ENCODE measurements around the gene ASCC3.
"Not testable (repeated sequence)": the region's sequence is repeated elsewhere in the genome, so short reads cannot be mapped to it uniquely, and the experiment has no call there.

Gene ASCC3

DNA sequence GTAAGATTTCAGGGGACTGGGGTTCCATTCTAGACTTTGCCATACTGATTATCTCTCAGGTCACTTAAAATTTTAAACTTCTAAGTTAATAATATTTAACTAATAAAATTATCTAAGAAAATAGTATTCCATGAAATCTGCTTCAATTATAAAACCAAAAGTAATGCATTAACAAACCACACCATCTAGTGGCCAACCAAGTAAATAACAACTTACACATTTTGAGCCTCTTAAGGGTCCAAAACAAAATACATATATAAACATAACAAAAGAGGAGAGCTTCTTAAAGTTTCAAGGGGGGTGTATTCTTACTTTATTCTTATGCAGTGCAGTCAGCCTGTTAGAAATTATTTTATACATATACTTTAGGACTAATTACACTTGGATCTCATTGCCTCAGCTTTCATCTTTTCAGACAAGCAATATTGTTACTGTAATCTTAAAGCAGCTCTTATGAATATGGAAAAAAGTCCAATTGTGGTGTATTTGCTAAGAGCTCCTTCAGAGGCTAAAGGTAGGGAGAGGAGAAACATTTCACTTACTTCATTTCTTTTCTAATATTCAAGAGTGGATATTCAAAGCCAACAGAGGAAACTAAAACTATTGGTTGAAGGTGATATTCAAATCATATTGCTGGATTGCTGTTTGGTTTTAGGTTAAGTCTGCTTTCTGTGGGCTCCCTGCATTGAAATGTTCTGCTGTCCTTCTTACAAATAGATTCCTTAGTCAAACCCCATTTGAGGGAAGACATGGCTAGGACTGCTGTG, 216.7 kb downstream of the ASCC3 start:
- DNase-seq (ENCODE audit: low read depth) = no peak

DNA sequence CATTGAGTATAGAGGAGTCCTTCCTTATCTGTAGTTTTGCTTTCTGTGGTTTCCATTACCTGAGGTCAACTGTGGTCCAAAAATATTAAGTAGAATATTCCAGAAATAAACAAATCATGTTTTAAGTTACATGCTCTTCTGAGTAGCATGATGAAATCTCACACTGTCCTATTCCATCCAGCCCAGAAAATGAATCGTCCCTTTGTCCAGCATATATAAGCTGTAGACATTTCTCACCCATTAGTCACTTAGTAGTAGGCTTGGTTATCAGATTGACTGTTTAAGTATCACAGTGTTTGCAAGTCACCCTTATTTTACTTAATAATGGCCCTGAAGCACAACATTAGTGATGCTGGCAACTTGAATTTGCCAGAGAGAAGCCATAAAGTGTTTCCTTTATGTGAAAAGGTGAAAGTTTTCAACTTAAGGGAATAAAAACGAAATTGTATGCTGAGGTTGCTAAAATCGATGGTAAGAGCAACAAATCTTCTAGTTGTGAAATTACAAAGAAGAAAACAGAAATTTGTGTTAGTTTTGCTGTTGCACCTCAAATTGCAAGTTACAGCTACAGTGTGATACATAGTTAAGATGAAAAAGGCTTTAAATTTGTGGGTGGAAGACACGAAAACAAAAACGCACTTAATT, 217.8 kb downstream of the ASCC3 start:
- no peak for DNase-seq (ENCODE audit: low read depth)

DNA sequence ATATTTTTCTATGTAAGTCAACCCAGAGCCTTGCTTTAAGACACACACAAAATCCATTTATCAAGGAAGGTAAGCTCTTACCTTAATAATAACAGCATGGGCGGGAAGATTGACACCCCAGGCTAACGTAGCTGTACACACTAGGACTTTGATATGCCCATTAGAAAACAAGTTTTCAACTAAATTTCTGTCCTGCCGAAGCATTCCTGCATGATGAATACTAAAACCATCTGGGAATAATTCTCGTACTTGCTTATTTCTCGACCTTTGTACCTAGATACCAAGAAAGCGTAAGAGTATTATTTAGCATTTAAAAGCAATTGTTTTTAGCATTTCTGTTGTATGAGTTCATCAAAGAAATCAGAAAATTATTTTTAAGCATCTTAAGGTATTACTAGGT, 218.9 kb downstream of the ASCC3 start:
- DNase-seq (ENCODE audit: low read depth) = no peak

DNA sequence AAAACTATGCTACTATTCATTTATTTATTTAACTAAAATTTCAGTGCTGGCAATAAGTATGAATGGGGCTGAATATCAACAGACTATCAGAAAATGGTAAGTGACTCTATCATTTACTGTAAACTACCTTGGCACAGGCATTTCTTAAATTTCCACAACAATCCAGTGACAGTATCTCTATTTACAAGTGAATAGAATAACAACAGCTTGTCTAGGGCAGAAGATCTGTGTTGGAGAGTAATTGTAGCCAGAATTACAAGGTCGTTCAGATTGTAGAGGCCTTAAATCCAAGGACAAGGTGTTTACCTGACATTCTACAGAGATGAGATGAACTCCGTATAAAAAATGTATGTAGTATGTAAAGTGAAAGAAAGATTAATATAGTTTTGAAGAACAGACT, 222.6 kb downstream of the ASCC3 start:
- DNase-seq (ENCODE audit: low read depth) = no peak

GRCh38 chr6:100657678-100658330, 223.3 kb downstream of the ASCC3 start:
- no peak for DNase-seq (ENCODE audit: low read depth)

GRCh38 chr6:100641147-100641546, 240.0 kb downstream of the ASCC3 start:
- not testable (repeated sequence) for DNase-seq (ENCODE audit: low read depth)

DNA sequence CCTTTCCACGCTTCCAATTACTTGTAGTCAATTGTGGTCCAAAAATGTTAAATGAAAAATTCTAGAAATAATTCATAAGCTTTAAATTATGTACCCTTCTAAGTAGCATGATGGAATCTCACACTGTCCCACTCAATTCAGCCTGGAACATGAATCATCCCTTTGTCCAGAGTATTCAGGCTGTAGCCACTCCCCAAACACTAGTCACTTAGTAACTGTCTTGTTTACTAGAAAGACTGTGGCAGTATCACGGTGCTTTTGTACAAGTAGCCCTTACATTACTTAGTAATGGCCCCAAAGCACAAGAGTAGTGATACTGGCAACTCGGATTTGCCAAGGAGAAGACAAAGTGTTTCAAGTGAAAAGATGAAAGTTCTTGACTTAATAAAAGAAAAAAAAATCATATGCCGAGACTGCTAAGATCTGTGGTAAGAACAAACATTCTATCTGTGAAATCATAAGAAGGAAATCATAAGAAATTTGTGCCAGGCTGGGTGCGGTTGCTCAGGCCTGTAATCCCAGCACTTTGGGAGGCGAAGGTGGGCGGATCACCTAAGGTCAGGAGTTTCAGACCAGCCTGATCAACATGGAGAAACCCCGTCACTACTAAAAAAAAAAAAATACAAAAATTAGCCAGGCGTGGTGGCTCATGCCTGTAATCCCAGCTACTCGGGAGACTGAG, 247.9 kb downstream of the ASCC3 start:
- DNase-seq (ENCODE audit: low read depth) = no peak

GRCh38 chr6:100630536-100630935, 250.6 kb downstream of the ASCC3 start:
- no peak for DNase-seq (ENCODE audit: low read depth)

DNA sequence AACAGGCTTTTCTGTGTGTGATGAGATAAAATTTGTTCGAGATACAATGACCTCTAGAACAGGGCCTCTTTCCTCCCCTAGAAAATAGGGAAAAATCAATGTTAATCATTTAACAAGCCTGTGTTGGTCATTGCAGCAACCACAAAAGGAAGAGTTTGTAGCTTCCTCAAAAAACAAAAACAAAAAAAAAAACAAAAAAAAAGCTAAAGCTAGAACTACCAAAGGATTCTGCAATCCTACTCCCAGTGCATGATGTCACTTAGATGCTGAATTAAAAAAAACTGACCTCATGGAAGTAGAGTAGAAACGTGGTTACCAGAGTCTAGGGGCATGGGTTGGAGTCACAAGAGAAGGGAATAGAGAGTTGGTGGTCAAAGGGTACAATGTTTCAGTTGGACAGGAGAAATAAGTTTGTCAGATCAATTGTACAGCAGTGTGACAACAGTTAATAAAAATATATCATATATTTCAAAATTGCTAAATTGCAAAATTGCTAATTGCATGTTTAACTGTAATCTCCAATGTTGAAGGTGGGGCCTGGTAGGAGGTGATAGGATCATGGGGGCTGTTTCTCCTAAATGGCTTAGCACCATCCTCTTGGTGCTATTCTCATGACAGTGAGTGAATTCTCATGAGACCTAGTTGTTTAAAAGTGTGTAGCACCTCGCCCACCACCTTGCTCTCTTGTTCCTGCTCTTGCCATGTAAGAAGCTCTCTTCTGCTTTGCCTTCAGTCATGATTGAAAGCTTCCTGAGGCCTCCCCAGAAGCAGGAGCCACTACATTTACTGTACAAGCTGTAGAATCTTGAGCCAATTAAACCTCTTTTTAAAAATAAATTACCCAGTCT, 253.0 kb downstream of the ASCC3 start:
- DNase-seq (ENCODE audit: low read depth) = no peak

GRCh38 chr6:100626721-100627120, 254.4 kb downstream of the ASCC3 start:
- no peak for DNase-seq (ENCODE audit: low read depth)

GRCh38 chr6:100622907-100623692, 258.0 kb downstream of the ASCC3 start:
- no peak for DNase-seq (ENCODE audit: low read depth)

- DNase-seq (ENCODE audit: low read depth) = no peak
Observed at GRCh38 chr6:100620085-100620840, 260.9 kb downstream of the ASCC3 start.

DNA sequence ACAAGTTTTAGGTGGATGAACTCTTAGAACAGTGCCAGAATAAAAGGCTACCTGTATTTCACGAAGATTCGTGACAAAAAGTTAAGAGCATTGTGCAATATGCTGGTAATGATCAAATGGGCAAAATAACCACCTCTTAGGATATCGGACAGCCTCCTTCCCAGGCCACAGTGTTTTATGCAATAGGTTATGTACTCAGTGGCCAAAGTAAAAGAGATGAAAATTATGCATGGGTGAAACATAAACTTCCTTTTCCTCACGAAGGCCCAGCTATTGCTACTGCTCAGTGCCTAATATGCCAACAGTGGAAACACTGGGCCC, 262.8 kb downstream of the ASCC3 start:
- DNase-seq (ENCODE audit: low read depth) = no peak

DNA sequence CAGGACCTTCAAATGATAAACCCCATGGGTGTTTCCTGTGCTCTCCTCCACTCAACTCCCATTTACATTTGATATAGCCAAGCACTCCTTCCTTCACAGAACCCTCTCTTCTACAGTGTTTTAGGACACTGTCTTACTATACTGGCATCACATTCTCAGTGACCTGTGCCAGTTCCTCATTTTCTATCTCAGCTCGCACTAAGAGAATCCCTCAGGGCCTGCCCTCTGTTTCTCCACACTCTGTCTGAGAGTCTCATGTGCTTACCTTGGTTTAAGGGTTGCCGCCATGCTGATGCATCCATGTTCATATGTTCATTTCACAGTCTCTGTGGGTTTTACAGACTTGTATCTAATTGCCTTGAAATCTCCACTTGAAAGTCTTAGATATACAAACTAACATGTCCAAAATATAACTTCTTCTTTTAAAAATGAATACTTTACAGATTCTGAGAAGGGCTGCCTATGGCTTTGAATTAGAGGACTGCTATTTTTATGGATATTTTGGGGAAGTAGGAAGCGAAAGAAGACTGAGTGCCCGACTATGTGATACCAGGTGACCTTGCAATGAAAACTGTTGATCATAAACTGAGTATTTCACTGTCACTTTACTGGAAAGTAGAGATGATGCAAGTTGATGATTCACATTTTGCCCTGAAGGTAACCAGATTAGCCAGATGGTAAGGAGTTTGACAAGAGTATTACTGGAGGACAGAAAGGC, 263.3 kb downstream of the ASCC3 start:
- DNase-seq (ENCODE audit: low read depth) = no peak

DNA sequence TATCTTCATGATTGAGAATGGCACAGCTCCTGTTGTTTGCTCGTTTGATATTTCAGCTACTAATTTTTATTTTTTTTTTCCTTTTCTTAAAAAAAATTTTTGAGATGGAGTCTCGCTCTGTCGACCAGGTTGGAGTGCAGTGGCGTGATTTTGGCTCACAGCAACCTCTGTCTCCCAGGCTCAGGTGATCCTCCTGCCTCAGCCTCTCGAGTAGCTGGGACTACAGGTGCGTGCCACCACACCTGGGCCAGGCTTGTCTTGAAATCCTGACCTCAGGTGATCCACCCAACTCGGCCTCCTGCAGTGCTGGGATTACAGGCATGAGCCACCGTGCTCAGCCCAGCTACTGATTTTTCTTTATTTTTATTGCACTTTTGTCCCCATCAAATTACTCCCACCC, 266.2 kb downstream of the ASCC3 start:
- DNase-seq (ENCODE audit: low read depth) = no peak

GRCh38 chr6:100614386-100614785, 266.7 kb downstream of the ASCC3 start:
- no peak for DNase-seq (ENCODE audit: low read depth)

DNA sequence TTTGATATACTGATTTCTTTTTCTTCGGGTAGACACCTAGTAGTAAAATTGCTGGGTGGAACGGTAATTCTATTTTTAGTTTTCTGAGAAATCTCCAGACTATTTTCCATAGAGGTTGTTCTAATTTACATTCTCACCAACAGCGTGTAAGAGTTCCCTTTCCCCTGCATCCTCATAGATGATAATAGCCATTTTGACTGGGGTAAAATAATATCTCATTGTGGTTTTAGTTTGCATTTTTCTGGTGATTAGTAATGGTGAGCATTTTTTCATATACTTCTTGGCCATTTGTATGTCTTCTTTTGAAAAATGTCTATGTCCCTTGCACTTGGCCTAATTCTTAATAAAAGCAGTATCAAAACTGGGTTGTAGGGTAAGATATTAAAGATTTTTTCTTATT, 267.5 kb downstream of the ASCC3 start:
- no peak for DNase-seq (ENCODE audit: low read depth)

- no peak for DNase-seq (ENCODE audit: low read depth)
Observed at GRCh38 chr6:100612094-100612493, 269.0 kb downstream of the ASCC3 start.

GRCh38 chr6:100599088-100599770, 281.9 kb downstream of the ASCC3 start:
- no peak for DNase-seq (ENCODE audit: low read depth)
